GM12864 (cell line): Measurements from ENCODE around the gene SLC26A8.
"Not testable (repeated sequence)": the region's sequence is repeated elsewhere in the genome, so short reads cannot be mapped to it uniquely, and the experiment has no call there.

Experiments used
- DNase-seq: peaks from one replicate; pipeline ENCODE4 v3.0.0-alpha.2; 2011; ENCODE audit warnings: low read depth
- H3K4me3 ChIP-seq: 2 replicates; pipeline ENCODE4 v1.5.1; 2011; ENCODE audit warnings: mild to moderate bottlenecking, low read depth, low read length, control low read depth
- TF ChIP-seq, protein P1 (sequence below): IDR thresholded peaks from 2 replicates; pipeline ENCODE4 v1.5.1; 2011; ENCODE audit warnings: low read depth, mild to moderate bottlenecking, moderate library complexity, low read length, control low read depth, inconsistent platforms; ENCODE audit errors: missing control alignments

Gene SLC26A8

GRCh38 chr6:35924146-35924545 lies 100.3 kb downstream of the SLC26A8 start:
- no peak for DNase-seq
- TF ChIP-seq, protein P1, sequence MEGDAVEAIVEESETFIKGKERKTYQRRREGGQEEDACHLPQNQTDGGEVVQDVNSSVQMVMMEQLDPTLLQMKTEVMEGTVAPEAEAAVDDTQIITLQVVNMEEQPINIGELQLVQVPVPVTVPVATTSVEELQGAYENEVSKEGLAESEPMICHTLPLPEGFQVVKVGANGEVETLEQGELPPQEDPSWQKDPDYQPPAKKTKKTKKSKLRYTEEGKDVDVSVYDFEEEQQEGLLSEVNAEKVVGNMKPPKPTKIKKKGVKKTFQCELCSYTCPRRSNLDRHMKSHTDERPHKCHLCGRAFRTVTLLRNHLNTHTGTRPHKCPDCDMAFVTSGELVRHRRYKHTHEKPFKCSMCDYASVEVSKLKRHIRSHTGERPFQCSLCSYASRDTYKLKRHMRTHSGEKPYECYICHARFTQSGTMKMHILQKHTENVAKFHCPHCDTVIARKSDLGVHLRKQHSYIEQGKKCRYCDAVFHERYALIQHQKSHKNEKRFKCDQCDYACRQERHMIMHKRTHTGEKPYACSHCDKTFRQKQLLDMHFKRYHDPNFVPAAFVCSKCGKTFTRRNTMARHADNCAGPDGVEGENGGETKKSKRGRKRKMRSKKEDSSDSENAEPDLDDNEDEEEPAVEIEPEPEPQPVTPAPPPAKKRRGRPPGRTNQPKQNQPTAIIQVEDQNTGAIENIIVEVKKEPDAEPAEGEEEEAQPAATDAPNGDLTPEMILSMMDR, result no peak
- no peak overlapping the region for H3K4me3 ChIP-seq

DNA sequence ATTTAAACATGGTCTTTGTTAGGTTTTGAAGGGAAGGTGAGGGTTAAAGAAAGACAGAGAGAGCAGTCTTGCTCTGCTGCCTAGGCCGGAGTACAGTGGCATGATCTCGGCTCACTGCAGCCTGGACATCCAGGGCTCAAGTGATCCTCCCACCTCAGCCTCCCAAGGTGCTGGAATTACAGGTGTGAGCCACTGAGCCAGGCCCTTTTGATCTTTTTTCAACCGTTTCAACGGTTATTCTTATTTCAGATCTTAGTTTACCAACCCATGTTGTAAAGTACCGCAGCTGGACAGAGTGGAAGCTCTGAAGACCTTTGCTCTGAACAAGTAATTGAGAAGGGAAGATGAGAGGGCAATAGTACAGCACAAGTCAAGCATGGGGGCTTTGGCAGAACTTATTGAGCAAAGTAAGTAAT lies 102.3 kb downstream of the SLC26A8 start:
- TF ChIP-seq, protein P1, result no peak
- no peak overlapping the region; the same call in 1 of the 2 replicates for H3K4me3 ChIP-seq
- DNase-seq, result no peak

DNA sequence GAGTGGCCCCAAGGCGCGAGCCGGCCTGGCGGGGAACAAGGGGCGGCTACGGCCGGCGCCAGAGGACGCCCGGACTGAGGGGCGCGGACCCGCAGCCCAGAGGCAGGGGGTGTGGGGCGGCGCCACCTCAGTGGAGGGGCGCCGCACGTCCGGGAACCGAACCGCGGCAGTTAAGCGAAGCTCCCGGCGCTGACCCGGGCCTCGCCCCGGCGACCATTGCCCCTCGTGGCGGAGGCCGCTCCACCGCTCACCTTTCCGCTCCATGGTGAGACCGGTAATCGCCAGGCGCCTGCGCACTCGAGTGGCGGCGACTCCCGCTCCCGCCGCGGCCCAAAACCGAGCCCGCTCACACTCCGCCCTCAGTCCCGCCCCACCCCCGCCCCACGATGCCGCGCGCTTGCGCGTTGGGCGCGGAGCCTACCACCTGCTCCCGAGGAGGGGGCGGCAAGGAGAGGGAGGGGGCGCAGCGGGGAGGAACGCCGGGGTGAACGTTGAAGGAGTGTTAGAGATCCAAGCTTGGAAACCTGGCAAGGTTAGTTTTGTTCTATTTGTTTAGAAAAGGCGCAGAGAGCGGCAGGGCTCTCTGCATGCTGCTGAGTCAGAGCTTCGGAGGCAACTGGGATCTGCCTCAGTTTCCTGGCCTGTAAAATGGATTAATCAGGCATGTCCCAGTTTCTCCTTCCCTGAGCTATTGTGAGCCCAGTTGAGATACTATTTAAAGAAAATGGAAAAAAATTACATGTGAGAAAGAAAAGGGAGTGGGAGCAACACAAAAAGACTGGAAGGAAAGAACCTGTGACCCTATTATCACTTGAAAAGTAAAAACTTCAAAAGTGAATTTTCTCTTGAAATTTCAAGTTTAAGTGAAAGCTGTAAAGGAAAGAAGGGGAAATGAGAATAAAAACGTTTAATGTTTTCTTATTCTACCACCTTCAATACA lies 103.4 kb downstream of the SLC26A8 start, which contains the start of gene SRPK1:
Gene SRPK1 (minus strand): TSS at position 306 of the 940 bp plus-strand sequence. CDS start 42 bp downstream, at position 264.
- TF ChIP-seq, protein P1, result peak; percentile 14
- H3K4me3 ChIP-seq, result peak within 1 kb of the TSS; percentile 68
- DNase-seq, result peak; percentile 59

- peak overlapping the region; percentile 68 for H3K4me3 ChIP-seq
- no peak for DNase-seq
- TF ChIP-seq, protein P1, result no peak
Observed at GRCh38 chr6:35919827-35920751, 104.4 kb downstream of the SLC26A8 start.

GRCh38 chr6:35919085-35919826 lies 105.2 kb downstream of the SLC26A8 start:
- H3K4me3 ChIP-seq, result peak overlapping the region; percentile 68
- TF ChIP-seq, protein P1, result no peak
- DNase-seq, result no peak

DNA sequence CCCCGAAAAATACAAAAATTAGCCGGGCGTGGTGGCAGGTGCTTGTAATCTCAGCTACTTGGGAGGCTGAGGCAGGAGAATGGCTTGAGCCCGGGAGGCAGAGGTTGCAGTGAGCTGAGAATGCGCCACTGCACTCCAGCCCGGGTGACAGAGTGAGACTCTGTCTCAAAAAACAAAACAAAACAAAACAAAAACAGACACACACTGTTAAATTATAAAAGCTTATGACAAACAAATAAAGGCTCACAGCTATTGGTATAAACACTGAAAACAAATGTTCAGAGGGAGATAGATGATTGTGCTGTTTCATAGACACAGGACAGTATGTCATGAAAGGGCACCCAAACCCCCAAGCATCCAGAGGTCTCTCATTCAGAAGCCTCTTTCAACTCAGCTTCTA lies 107.5 kb downstream of the SLC26A8 start:
- not testable (repeated sequence) for H3K4me3 ChIP-seq, DNase-seq
